Measurements from ENCODE around the gene ESYT3. TPM values are rescaled to one million over a fixed set of nuclear protein-coding genes. Genes with fewer than 3 reads are reported as not detected.
"Not testable (repeated sequence)": the region's sequence is repeated elsewhere in the genome, so short reads cannot be mapped to it uniquely, and the experiment has no call there.

ESYT3 gene
- total RNA-seq, 1 donor from 2014 or later: 0.23 TPM

GRCh38 chr3:138442433-138442832 lies 8.0 kb downstream of the ESYT3 start:
- Mint-ChIP-seq H3K27me3 (peaks cover 18% of the 10 kb centered on the region), H3K36me3 (ENCODE audit: low read depth) (no peaks in the 10 kb centered on the region), H3K4me1 (no peaks in the 10 kb centered on the region), H3K9me3 (no peaks in the 10 kb centered on the region), H3K4me3 (no peak overlapping the region), H3K27ac (no peak overlapping the region)
- no peak for DNase-seq
- intact Hi-C loops (cut with micrococcal nuclease): no loop called here

- no peak for DNase-seq
- no peaks in the 10 kb centered on the region for H3K4me1 Mint-ChIP-seq
- H3K4me3 Mint-ChIP-seq: no peak overlapping the region
- no peaks in the 10 kb centered on the region for H3K36me3 Mint-ChIP-seq (ENCODE audit: low read depth)
- H3K27ac Mint-ChIP-seq: no peak overlapping the region
- H3K9me3 Mint-ChIP-seq: no peaks in the 10 kb centered on the region
- intact Hi-C loops (cut with micrococcal nuclease): no loop called here
- peaks cover 13% of the 10 kb centered on the region for H3K27me3 Mint-ChIP-seq
Measured at GRCh38 chr3:138443091-138443490, 8.7 kb downstream of the ESYT3 start.

- no peaks in the 10 kb centered on the region for H3K4me1 Mint-ChIP-seq
- no peaks in the 10 kb centered on the region for H3K36me3 Mint-ChIP-seq (ENCODE audit: low read depth)
- H3K27me3 Mint-ChIP-seq: peaks cover 13% of the 10 kb centered on the region
- no peaks in the 10 kb centered on the region for H3K9me3 Mint-ChIP-seq
- no peak for DNase-seq
- intact Hi-C loops (cut with micrococcal nuclease): no loop called here
- no peak overlapping the region for H3K27ac Mint-ChIP-seq
- no peak overlapping the region for H3K4me3 Mint-ChIP-seq
Measured at GRCh38 chr3:138443521-138444503, 9.4 kb downstream of the ESYT3 start.

GRCh38 chr3:138445236-138445635 lies 10.8 kb downstream of the ESYT3 start:
- Mint-ChIP-seq H3K4me3 (no peak overlapping the region), H3K36me3 (ENCODE audit: low read depth) (no peaks in the 10 kb centered on the region), H3K4me1 (no peaks in the 10 kb centered on the region), H3K27me3 (peaks cover 7% of the 10 kb centered on the region), H3K9me3 (no peaks in the 10 kb centered on the region), H3K27ac (no peak overlapping the region)
- DNase-seq: no peak
- intact Hi-C loops (cut with micrococcal nuclease): no loop called here

- H3K4me3 Mint-ChIP-seq: no peak overlapping the region
- H3K27me3 Mint-ChIP-seq: peaks cover 7% of the 10 kb centered on the region
- no peak for DNase-seq
- intact Hi-C loops (cut with micrococcal nuclease): no loop called here
- H3K9me3 Mint-ChIP-seq: no peaks in the 10 kb centered on the region
- H3K36me3 Mint-ChIP-seq (ENCODE audit: low read depth): no peaks in the 10 kb centered on the region
- no peaks in the 10 kb centered on the region for H3K4me1 Mint-ChIP-seq
- H3K27ac Mint-ChIP-seq: no peak overlapping the region
Measured at GRCh38 chr3:138445654-138446053, 11.2 kb downstream of the ESYT3 start.

GRCh38 chr3:138448631-138449030 lies 14.2 kb downstream of the ESYT3 start:
- DNase-seq: no peak
- no peaks in the 10 kb centered on the region for H3K9me3 Mint-ChIP-seq
- H3K4me3 Mint-ChIP-seq: no peak overlapping the region
- H3K4me1 Mint-ChIP-seq: no peaks in the 10 kb centered on the region
- H3K27ac Mint-ChIP-seq: no peak overlapping the region
- H3K36me3 Mint-ChIP-seq (ENCODE audit: low read depth): no peaks in the 10 kb centered on the region
- intact Hi-C loops (cut with micrococcal nuclease): no loop called here
- H3K27me3 Mint-ChIP-seq: peaks cover 4% of the 10 kb centered on the region

GRCh38 chr3:138449490-138449889 lies 15.1 kb downstream of the ESYT3 start:
- Mint-ChIP-seq H3K9me3 (no peaks in the 10 kb centered on the region), H3K27ac (no peak overlapping the region), H3K36me3 (ENCODE audit: low read depth) (no peaks in the 10 kb centered on the region), H3K4me3 (no peak overlapping the region), H3K27me3 (peaks cover 4% of the 10 kb centered on the region), H3K4me1 (no peaks in the 10 kb centered on the region)
- DNase-seq: no peak
- intact Hi-C loops (cut with micrococcal nuclease): no loop called here

- no peak for DNase-seq
- Mint-ChIP-seq H3K27ac (no peak overlapping the region), H3K36me3 (ENCODE audit: low read depth) (no peaks in the 10 kb centered on the region), H3K4me1 (no peaks in the 10 kb centered on the region), H3K4me3 (no peak overlapping the region), H3K9me3 (no peaks in the 10 kb centered on the region), H3K27me3 (peaks cover 4% of the 10 kb centered on the region)
- intact Hi-C loops (cut with micrococcal nuclease): no loop called here
Measured at GRCh38 chr3:138450181-138450580, 15.8 kb downstream of the ESYT3 start.

GRCh38 chr3:138450704-138451424 lies 16.4 kb downstream of the ESYT3 start:
- intact Hi-C loops (cut with micrococcal nuclease): no loop called here
- Mint-ChIP-seq H3K36me3 (ENCODE audit: low read depth) (no peaks in the 10 kb centered on the region), H3K4me1 (peaks cover 3% of the 10 kb centered on the region), H3K27me3 (peaks cover 3% of the 10 kb centered on the region), H3K9me3 (no peaks in the 10 kb centered on the region), H3K4me3 (no peak overlapping the region), H3K27ac (no peak overlapping the region)
- DNase-seq: no peak

GRCh38 chr3:138451595-138452162 lies 17.3 kb downstream of the ESYT3 start:
- Mint-ChIP-seq H3K9me3 (no peaks in the 10 kb centered on the region), H3K4me3 (no peak overlapping the region), H3K27ac (no peak overlapping the region), H3K4me1 (peaks cover 7% of the 10 kb centered on the region), H3K27me3 (peaks cover 1% of the 10 kb centered on the region), H3K36me3 (ENCODE audit: low read depth) (no peaks in the 10 kb centered on the region)
- intact Hi-C loops (cut with micrococcal nuclease): no loop called here
- no peak for DNase-seq

- Mint-ChIP-seq H3K36me3 (ENCODE audit: low read depth) (no peaks in the 10 kb centered on the region), H3K4me3 (no peak overlapping the region), H3K27me3 (no peaks in the 10 kb centered on the region), H3K9me3 (no peaks in the 10 kb centered on the region), H3K4me1 (peaks cover 7% of the 10 kb centered on the region), H3K27ac (no peak overlapping the region)
- intact Hi-C loops (cut with micrococcal nuclease): no loop called here
- no peak for DNase-seq
Measured at GRCh38 chr3:138452436-138452835, 18.0 kb downstream of the ESYT3 start.

GRCh38 chr3:138453940-138454339 lies 19.5 kb downstream of the ESYT3 start:
- intact Hi-C loops (cut with micrococcal nuclease); H3K4me3 Mint-ChIP-seq; H3K27me3 Mint-ChIP-seq; DNase-seq; H3K36me3 Mint-ChIP-seq (ENCODE audit: low read depth); H3K9me3 Mint-ChIP-seq; H3K4me1 Mint-ChIP-seq; H3K27ac Mint-ChIP-seq: not testable (repeated sequence)

GRCh38 chr3:138455801-138456716 lies 21.6 kb downstream of the ESYT3 start:
- H3K36me3 Mint-ChIP-seq (ENCODE audit: low read depth): no peaks in the 10 kb centered on the region
- intact Hi-C loops (cut with micrococcal nuclease): no loop called here
- DNase-seq: no peak

More at GRCh38 chr3:138455801-138456716, 21.6 kb downstream of the ESYT3 start:
- H3K27ac Mint-ChIP-seq: no peak overlapping the region
- no peaks in the 10 kb centered on the region for H3K27me3 Mint-ChIP-seq
- no peaks in the 10 kb centered on the region for H3K9me3 Mint-ChIP-seq
- no peak overlapping the region for H3K4me3 Mint-ChIP-seq
- peaks cover 7% of the 10 kb centered on the region for H3K4me1 Mint-ChIP-seq
